K562 (cell line): ENCODE data around the gene COQ5. TPM values are rescaled to one million over a fixed set of nuclear protein-coding genes. Genes with fewer than 3 reads are reported as not detected.
A peak's percentile ranks its signal among the peaks of the same experiment; 100 is the strongest.

Experiments used
- CXXC5 ChIP-seq: fragments of 250-450 bp; sonication (Bioruptor Pico); IDR thresholded peaks from 2 replicates; pipeline ENCODE4 v1.8.0; 2022; ENCODE audit warnings: inconsistent platforms, mild to moderate bottlenecking, moderate library complexity
- ESRRA ChIP-seq: fragments of 450-650 bp; IDR thresholded peaks from 2 replicates; pipeline ENCODE4 v1.6.1; 2014; ENCODE audit warnings: low read depth, mild to moderate bottlenecking, moderate library complexity, borderline replicate concordance
- ETV6 ChIP-seq, 3 experiments: fragments of 150-350 bp in 1 of 3; sonication (generic) in 1 of 3; formaldehyde crosslinking in 1 of 3; IDR thresholded peaks; 2 replicates each; pipeline versions ENCODE4 v1.6.1 to v1.8.0; 2014 to 2022; ENCODE audit warnings: borderline replicate concordance in 2 of 3, low read depth in 2 of 3, antibody characterized with exemption in 1 of 3, low read length in 1 of 3, mild to moderate bottlenecking in 1 of 3, missing genetic modification reagents in 1 of 3
- FIP1L1 ChIP-seq: fragments of 200-400 bp; formaldehyde crosslinking; IDR thresholded peaks from 2 replicates; pipeline ENCODE4 v1.6.1; 2018; ENCODE audit warnings: mild to moderate bottlenecking, low read depth, low read length; ENCODE audit not compliant: poor library complexity, severe bottlenecking
- GABPB1 ChIP-seq: sonication (generic); formaldehyde crosslinking; IDR thresholded peaks from 2 replicates; pipeline ENCODE4 v1.8.0; 2022; ENCODE audit warnings: mild to moderate bottlenecking, missing genetic modification reagents
- NR0B1 ChIP-seq: fragments of 450-650 bp; IDR thresholded peaks from one replicate; pipeline ENCODE4 v1.6.1; 2018; ENCODE audit warnings: mild to moderate bottlenecking, moderate library complexity; ENCODE audit not compliant: partially characterized antibody
- PRPF4 ChIP-seq: fragments of 200-400 bp; formaldehyde crosslinking; IDR thresholded peaks from one replicate; pipeline ENCODE4 v1.6.1; 2017; ENCODE audit warnings: low read length, low read depth, mild to moderate bottlenecking; ENCODE audit not compliant: insufficient read depth, poor library complexity, severe bottlenecking
- STAT5B ChIP-seq: fragments of 250-450 bp; sonication (Bioruptor Pico); IDR thresholded peaks from 2 replicates; pipeline ENCODE4 v1.8.0; 2021; ENCODE audit warnings: mild to moderate bottlenecking, inconsistent platforms
- THAP7 ChIP-seq: fragments of 250-450 bp; sonication (Bioruptor Pico); IDR thresholded peaks from 2 replicates; pipeline ENCODE4 v1.5.0; 2021
- THRAP3 ChIP-seq: fragments of 450-650 bp; IDR thresholded peaks from 2 replicates; pipeline ENCODE4 v1.6.1; 2016; ENCODE audit warnings: mild to moderate bottlenecking, inconsistent platforms, borderline replicate concordance
- YBX1 ChIP-seq: fragments of 450-650 bp; IDR thresholded peaks from 2 replicates; pipeline ENCODE4 v1.7.1; 2016; ENCODE audit warnings: mild to moderate bottlenecking
- ZNF184 ChIP-seq: sonication (generic); formaldehyde crosslinking; IDR thresholded peaks from 2 replicates; pipeline ENCODE4 v1.5.0; 2020; ENCODE audit warnings: missing genetic modification reagents
- ZNF398 ChIP-seq: fragments of 250-450 bp; sonication (Bioruptor Pico); IDR thresholded peaks from 2 replicates; pipeline ENCODE4 v1.8.0; 2021; ENCODE audit warnings: moderate library complexity, mild to moderate bottlenecking, inconsistent platforms
- polyA plus RNA-seq, 8 experiments: library from polyadenylated mRNA; depleted of rRNA in 4 of 8; stranded (reverse) in 5 of 8; unstranded in 3 of 8; fragments of >200 nt; fragmentation: Nextera tagmentation in 2 of 8; fragmentation: Illumina TruSeq in 1 of 8; extraction: Ambion mirVana in 2 of 8; extraction: Trizol in 1 of 8; gene quantifications; 2 replicates each; pipeline versions ENCODE4 v1.2.1 to v1.2.3, GENCODE V29; 2011 to 2014; ENCODE audit warnings: inconsistent platforms in 1 of 8, missing spikeins in 1 of 8
- total RNA-seq, 7 experiments: library from RNA; depleted of rRNA in 6 of 7; stranded (reverse); fragments of >200 nt in 6 of 7; fragmentation: Illumina TruSeq in 2 of 7; extraction: Trizol in 2 of 7; gene quantifications; 2 replicates each; pipeline versions ENCODE4 v1.2.1 to v1.2.3, GENCODE V29; 2011 to 2021; ENCODE audit warnings: low replicate concordance in 1 of 7
- TF ChIP-seq, protein P1 (sequence below): fragments of 150-350 bp; conservative IDR thresholded peaks from 2 replicates; pipeline ENCODE4 v1.6.1; 2014; ENCODE audit warnings: low read length
- TF ChIP-seq, protein P2 (sequence below): IDR thresholded peaks from 2 replicates; pipeline ENCODE4 v1.6.1; 2012; ENCODE audit warnings: low read depth, low read length, improper control_type of control experiment, borderline replicate concordance
- TF ChIP-seq, protein P3 (sequence below): fragments of 450-650 bp; formaldehyde crosslinking; IDR thresholded peaks from 2 replicates; pipeline ENCODE4 v1.4.0; 2020; ENCODE audit warnings: mild to moderate bottlenecking, mixed read lengths

The COQ5 gene
- total and polyA plus RNA-seq, 9 of the 15 experiments (the other 6 are each of a cell fraction or from before 2014, with no cell fraction given): 19.2 to 59.7 (median 30.4) TPM

DNA sequence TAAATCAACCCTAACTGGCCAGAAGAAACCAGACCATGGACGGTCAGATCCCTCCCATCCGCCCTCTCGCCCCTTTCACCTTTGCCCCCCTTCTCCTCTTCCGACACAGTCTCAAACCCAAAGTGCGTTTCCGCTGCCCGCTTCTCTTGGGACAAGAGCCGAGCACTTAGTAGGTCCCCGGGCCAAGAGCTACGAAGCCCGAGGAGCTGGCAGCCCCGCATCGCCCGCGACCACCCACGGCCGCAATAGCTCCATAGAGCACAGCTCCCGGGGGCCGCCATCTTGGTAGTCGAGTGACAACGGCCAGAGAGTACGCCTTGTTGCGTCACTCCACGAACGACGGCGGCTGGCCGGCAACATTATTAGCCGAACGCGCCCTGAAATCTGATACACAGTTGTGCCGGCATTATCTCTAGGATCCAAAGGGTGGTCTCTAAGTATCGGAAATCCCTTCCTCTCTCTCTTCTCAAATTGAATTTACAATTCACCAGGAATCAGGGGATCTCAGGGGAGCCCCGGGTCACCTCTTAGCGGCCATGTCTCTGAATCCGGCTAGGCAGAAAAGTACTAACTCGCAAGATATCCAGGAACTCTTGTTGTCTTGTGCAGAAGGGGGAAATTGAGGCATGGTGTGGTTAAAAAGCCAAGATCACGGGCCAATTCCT lies at the start of gene COQ5 (continued):
- no peak for TF ChIP-seq THRAP3
- TF ChIP-seq PRPF4: no peak
- TF ChIP-seq THAP7 (CRISPR knock-in tag): no peak
- TF ChIP-seq, protein P1, sequence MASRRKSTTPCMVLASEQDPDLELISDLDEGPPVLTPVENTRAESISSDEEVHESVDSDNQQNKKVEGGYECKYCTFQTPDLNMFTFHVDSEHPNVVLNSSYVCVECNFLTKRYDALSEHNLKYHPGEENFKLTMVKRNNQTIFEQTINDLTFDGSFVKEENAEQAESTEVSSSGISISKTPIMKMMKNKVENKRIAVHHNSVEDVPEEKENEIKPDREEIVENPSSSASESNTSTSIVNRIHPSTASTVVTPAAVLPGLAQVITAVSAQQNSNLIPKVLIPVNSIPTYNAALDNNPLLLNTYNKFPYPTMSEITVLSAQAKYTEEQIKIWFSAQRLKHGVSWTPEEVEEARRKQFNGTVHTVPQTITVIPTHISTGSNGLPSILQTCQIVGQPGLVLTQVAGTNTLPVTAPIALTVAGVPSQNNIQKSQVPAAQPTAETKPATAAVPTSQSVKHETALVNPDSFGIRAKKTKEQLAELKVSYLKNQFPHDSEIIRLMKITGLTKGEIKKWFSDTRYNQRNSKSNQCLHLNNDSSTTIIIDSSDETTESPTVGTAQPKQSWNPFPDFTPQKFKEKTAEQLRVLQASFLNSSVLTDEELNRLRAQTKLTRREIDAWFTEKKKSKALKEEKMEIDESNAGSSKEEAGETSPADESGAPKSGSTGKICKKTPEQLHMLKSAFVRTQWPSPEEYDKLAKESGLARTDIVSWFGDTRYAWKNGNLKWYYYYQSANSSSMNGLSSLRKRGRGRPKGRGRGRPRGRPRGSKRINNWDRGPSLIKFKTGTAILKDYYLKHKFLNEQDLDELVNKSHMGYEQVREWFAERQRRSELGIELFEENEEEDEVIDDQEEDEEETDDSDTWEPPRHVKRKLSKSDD: peak; percentile 74; the same call in 1 of the 2 replicates
- TF ChIP-seq YBX1: no peak
- no peak for TF ChIP-seq ZNF184
- TF ChIP-seq FIP1L1: no peak
- TF ChIP-seq CXXC5: peak; percentile 96
- no peak for TF ChIP-seq ZNF398 (CRISPR knock-in tag)
- no peak for TF ChIP-seq NR0B1
- TF ChIP-seq ETV6 (IDR thresholded peaks at IDR 0.05; ENCODE audit: borderline replicate concordance in 1 of 2, low read depth in 2 of 2, low read length in 1 of 2): no peak; a peak in 1 of 4 replicates
- TF ChIP-seq ETV6 (CRISPR knock-in tag; IDR thresholded peaks at IDR 0.05; ENCODE audit: borderline replicate concordance): no peak
- TF ChIP-seq, protein P2, sequence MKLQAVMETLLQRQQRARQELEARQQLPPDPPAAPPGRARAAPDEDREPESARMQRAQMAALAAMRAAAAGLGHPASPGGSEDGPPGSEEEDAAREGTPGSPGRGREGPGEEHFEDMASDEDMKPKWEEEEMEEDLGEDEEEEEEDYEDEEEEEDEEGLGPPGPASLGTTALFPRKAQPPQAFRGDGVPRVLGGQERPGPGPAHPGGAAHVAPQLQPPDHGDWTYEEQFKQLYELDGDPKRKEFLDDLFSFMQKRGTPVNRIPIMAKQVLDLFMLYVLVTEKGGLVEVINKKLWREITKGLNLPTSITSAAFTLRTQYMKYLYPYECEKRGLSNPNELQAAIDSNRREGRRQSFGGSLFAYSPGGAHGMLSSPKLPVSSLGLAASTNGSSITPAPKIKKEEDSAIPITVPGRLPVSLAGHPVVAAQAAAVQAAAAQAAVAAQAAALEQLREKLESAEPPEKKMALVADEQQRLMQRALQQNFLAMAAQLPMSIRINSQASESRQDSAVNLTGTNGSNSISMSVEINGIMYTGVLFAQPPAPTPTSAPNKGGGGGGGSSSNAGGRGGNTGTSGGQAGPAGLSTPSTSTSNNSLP: peak; percentile 36; the same call in 1 of the 2 replicates
- peak; percentile 72 for TF ChIP-seq ESRRA
- no peak for TF ChIP-seq STAT5B (CRISPR knock-in tag)
- TF ChIP-seq GABPB1 (CRISPR knock-in tag): peak; percentile 74; the same call in 1 of the 2 replicates
- TF ChIP-seq, protein P3, sequence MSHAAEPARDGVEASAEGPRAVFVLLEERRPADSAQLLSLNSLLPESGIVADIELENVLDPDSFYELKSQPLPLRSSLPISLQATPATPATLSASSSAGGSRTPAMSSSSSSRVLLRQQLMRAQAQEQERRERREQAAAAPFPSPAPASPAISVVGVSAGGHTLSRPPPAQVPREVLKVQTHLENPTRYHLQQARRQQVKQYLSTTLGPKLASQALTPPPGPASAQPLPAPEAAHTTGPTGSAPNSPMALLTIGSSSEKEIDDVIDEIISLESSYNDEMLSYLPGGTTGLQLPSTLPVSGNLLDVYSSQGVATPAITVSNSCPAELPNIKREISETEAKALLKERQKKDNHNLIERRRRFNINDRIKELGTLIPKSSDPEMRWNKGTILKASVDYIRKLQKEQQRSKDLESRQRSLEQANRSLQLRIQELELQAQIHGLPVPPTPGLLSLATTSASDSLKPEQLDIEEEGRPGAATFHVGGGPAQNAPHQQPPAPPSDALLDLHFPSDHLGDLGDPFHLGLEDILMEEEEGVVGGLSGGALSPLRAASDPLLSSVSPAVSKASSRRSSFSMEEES (CRISPR knock-in tag): no peak
